Gastrocnemius medialis (tissue), 4 donors: ENCODE results near the gene NOX5.

Experiments used
- CTCF ChIP-seq, 5 experiments: fragments of 450-650 bp in 3 of 5; fragments of 200-600 bp in 2 of 5; sonication (generic) in 2 of 5; IDR thresholded peaks in 4 of 5; conservative IDR thresholded peaks in 1 of 5; 1 replicate in 4 of 5; 2 replicates in 1 of 5; pipeline ENCODE4 v1.5.1; 2016 to 2019; ENCODE audit warnings: antibody characterized with exemption in 5 of 5, mild to moderate bottlenecking in 3 of 5, moderate library complexity in 3 of 5
- POLR2A ChIP-seq, 2 donors: fragments of 450-650 bp; IDR thresholded peaks; one replicate each; pipeline ENCODE4 v1.6.1; 2017; ENCODE audit warnings: antibody characterized with exemption in 2 of 2, mild to moderate bottlenecking in 2 of 2, moderate library complexity in 2 of 2

- TF ChIP-seq CTCF (IDR thresholded peaks at IDR 0.05 in 4 of 5, conservative IDR thresholded peaks at IDR 0.05 in 1 of 5), result no peak
- no peak for TF ChIP-seq POLR2A (IDR thresholded peaks at IDR 0.05)
These were observed 45.6 kb downstream of the NOX5 start for GRCh38 chr15:69060041-69060481.
